ENCODE measurements around the gene HSD3B2.

HSD3B2 gene

GRCh38 chr1:119442756-119443155 is 27.8 kb downstream of the HSD3B2 start:
- POLR2A ChIA-PET (ENCODE audit: low non-redundant PET): no interaction called here

GRCh38 chr1:119446321-119446720 is 31.4 kb downstream of the HSD3B2 start:
- no peak for DNase-seq (ENCODE audit: low spot score)
- CTCF ChIA-PET: interaction anchor here (0.7 kb wide), 1 partner anchor 16 kb away, joined by 3 read pairs; no protein-coding TSS in a partner anchor
- no peak overlapping the region for H3K27ac ChIP-seq
- POLR2A ChIA-PET (ENCODE audit: low non-redundant PET): no interaction called here
- TF ChIP-seq CTCF (conservative IDR thresholded peaks at IDR 0.05; ENCODE audit: low read depth): no peak

More at GRCh38 chr1:119442756-119443155, 27.8 kb downstream of the HSD3B2 start:
- H3K27ac ChIP-seq: no peak overlapping the region
- no peak for DNase-seq (ENCODE audit: low spot score)
- CTCF ChIA-PET: no interaction called here
- TF ChIP-seq CTCF (conservative IDR thresholded peaks at IDR 0.05; ENCODE audit: low read depth): no peak

GRCh38 chr1:119447344-119448126 is 32.6 kb downstream of the HSD3B2 start:
- no peak overlapping the region for H3K27ac ChIP-seq
- POLR2A ChIA-PET (ENCODE audit: low non-redundant PET): no interaction called here
- no peak for TF ChIP-seq CTCF (conservative IDR thresholded peaks at IDR 0.05; ENCODE audit: low read depth)
- CTCF ChIA-PET: no interaction called here
- DNase-seq (ENCODE audit: low spot score): no peak

GRCh38 chr1:119448127-119448511 is 33.2 kb downstream of the HSD3B2 start:
- POLR2A ChIA-PET (ENCODE audit: low non-redundant PET): no interaction called here
- no peak for TF ChIP-seq CTCF (conservative IDR thresholded peaks at IDR 0.05; ENCODE audit: low read depth)
- no peak overlapping the region for H3K27ac ChIP-seq
- CTCF ChIA-PET: no interaction called here
- DNase-seq (ENCODE audit: low spot score): no peak

GRCh38 chr1:119449971-119450370 is 35.0 kb downstream of the HSD3B2 start:
- CTCF ChIA-PET: no interaction called here
- TF ChIP-seq CTCF (conservative IDR thresholded peaks at IDR 0.05; ENCODE audit: low read depth): no peak
- no peak for DNase-seq (ENCODE audit: low spot score)
- POLR2A ChIA-PET (ENCODE audit: low non-redundant PET): no interaction called here
- no peak overlapping the region for H3K27ac ChIP-seq

GRCh38 chr1:119451158-119451557 is 36.2 kb downstream of the HSD3B2 start:
- POLR2A ChIA-PET (ENCODE audit: low non-redundant PET): no interaction called here
- no peak for DNase-seq (ENCODE audit: low spot score)
- H3K27ac ChIP-seq: no peak overlapping the region
- CTCF ChIA-PET: no interaction called here
- no peak for TF ChIP-seq CTCF (conservative IDR thresholded peaks at IDR 0.05; ENCODE audit: low read depth)
